ENCODE data around the gene WSCD1.

The WSCD1 gene

DNA sequence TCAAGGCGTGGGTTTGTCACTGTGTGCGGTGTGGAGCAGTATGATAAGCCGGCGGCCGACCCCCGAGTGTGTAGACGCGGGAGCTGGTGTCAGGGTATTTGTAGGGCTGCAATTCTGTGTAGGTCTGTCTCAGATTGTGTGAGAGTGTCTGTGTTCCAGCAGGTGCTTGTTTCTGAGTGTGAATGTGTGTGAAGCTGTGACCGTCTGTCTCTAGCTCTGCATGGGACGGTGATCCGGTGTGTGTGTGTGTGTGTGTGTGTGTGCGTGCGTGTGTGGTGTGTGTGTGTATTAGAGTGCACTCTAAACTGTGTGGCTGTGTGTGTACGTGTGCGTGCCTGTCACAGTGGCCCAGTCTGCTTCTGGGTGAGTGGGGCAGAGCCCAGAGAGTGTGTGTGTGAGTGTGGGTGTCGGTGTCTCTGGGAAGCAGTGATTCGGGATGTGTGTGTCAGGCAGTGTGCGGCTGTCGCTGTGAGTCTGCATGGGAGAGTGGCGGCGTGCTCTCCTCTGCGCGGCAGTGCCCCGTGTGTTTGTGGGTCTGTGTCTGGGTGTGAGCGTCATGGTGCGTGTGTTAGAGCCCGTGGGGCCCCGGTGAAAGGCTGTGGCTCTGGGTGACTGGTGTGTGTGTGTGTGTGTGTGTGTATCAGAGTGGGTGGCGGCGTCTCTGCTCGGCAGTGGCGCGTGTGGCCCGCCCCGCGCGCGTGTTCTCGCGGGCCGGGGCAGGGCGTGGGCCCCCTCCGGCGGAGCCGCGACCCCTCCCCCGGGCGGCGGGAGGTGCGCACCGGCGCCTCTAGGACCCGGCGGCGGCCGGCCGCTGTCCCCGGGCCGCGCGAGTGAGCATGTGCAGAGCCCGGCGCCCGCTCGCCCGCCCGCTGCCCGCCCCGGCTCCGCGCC, at the start of gene WSCD1:
WSCD1 (plus strand) TSS at position 841 of the 891 bp plus-strand sequence. CDS start 10,280 bp downstream, outside the sequence.
- no peak for DNase-seq

DNA sequence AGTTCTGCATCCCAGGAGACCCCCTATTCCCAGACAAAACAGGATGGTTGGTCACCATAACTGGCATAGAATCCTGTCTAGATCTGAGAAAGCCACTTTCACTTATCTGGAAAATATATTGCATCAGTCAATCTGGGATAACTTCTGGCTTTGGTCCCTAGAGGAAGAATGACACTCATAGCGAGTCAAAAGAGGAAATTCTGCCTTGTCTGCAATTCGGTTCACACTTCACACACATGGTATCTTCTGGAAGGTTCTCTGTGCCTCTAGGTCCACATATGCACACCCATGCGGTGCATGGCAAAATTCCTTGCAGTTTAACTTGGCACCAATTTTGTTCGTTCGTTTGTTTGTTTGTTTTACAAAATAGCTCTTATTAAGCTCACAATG, 49.2 kb upstream of the WSCD1 start:
- DNase-seq = no peak

DNA sequence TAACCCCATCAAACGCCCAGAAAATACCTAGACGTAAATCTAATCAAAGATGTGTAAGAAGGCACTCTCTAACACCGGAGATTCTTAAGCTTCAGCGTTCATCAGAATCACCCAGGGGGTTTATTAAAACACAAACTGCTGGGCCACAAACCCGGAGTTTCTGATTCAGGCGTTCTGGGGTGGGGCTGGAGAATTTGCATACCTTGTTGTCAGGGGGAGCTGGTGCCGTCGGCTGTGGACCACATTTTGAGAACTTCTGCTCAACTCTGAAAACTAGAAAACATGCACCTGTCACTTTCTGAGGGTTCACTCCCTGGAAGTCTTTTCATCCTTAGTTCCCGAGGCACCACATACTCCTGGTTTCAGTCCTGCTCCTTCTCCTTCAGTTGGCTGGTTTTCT, 48.6 kb upstream of the WSCD1 start:
- DNase-seq = no peak

DNA sequence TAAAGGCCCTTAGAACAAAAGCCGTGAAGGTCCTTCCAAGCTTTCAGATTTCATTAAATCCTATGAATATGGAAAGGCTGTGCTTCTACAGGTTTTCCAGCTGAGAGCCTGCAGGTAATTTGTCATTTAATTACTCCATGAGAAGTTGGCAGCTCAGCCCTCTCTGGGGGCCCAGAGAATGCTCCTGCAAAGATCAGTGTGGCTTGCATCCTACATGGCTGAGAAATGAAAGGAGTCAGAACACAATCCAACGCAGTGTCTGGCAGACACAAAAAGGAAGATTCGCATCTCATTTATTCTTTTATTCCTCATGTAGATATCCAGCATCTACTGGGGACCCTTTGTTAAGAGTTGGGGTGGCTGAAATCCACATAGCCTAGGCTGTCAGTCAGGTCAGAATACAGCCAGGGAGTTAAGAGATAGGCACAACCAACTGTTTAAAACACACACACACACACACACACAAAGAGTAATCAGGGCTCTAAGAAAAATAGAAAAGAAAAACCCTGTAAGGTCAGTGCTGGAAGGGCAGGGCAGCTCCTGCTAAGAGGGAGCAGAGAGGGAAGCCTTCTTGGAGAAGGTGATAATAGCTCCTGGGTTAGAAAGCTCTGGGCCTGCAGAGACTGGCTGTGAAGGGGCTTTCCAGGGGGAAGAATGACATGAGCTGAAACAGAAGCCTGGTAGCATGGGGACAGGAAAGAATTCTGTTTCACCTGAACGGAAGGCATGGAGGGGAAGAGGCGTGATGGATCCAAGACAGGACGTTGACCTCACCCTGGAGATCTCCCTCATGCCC, 46.9 kb upstream of the WSCD1 start:
- DNase-seq = no peak

DNA sequence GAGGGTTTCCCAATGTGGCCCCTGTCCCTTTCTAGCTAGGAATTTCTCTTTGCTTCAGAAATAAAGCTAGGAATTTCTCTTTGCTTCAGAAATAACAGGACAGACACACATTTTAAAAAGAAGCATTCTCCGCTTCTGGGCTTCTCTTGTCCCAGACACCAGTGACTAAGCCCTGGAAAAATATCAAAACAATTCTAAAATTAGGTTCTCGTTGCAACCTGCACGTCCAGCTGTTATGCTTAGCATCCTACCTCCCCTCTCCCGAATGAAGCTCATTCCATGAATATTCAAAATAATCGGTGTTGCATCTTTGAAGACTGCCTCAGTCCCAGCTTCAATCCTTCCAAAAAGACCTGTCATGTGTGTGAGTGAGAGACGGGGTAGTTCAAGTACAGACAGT, 45.6 kb upstream of the WSCD1 start:
- no peak for DNase-seq

DNA sequence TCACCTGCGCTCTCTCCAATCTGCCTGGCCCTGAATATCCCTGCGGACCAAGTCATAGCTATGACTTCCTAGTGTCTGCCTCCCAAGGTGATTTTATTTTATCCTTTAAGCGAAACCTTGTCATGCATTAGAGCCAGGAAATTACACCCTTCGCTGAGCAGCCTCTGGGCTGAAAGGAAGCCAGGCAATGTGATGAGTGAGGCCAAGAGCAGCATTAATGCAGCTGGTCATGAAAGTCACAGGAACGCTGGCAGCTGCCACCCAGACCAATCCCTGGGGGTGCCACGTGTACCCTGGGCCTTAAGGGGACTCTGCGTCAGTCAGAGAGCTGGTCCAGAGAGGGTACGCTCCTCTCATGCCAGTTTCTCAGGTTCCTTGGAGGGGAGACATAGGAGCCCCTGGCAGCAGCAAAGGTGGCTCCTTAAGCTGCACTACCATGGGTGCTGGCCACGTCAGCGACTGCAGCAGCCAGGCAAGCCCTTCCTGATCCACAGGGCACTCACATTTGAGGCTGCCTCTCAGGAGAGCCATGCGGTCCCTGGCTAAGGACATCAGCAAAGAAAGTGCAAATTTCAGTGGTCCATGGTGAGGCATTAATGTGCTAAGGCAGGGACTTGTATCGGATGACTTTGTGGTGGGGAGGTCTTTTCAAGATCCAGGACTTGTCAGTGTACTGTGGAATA, 42.7 kb upstream of the WSCD1 start:
- DNase-seq = no peak

DNA sequence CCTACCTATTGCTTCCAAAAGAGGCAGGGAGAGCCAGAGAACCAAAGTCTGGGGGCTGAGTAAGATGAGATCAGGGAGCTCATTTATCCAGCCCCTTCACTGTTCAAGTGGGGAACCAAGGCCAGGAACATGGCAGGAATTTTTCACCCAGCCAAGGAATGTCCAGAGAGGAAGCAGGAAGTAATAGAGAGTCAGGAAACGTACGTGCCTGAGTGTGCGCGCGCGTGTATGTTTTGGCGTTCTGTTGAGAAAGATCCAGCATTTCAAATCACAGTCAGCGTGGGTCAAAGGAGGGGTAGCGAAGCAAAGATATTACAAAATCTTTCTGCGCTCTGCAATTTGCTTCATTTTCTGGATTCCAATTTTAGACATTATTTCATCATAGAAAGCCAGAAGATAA, 41.9 kb upstream of the WSCD1 start:
- no peak for DNase-seq

DNA sequence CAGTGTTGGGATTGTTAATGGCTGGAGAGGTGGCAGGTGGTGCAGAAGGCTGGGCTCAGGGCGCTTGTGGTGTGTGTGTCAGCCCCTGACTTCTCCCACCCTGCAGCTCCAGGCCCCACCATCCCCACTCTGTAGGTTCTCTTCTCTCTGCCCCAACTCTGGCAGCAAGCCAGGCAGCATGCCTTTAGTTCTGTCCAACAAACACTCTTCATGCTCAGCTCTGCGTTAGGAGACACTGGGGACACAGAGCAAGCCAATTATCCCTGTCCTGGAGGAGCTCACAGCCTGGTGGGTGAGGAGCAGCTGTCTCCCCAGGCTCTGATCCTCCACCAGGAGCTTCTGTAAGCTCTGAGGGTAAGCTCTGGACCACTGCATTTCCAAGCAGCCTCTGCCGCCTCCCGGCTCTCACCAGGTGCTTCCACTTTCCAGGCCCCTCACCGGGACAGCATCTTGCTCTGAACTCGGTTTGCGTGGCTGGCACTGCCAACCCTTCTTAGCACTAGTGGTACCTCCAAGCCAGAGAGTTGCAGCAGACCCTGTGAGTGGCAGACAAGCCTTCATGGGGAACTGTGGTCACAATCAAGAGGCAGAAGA, 34.3 kb upstream of the WSCD1 start:
- DNase-seq = no peak

DNA sequence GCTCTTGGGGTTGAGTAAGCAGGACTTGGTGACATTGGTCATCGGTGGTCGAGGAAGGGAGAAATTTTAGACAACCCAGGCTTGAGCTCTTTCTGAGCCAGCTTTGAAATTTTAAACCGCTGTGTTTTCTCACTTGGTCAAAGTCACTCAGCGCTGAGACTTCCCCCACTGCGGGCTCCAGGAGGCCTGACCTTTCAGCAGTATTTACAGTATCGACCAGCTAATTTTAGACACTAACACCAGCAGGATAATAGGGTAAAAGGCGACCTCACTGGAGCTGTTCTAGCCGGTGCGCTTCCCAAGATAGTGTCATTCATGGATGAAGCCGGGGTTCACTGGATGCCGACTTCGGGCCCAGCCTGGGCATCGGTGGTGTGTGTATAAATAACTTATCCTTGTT, 29.7 kb upstream of the WSCD1 start:
- no peak for DNase-seq

DNA sequence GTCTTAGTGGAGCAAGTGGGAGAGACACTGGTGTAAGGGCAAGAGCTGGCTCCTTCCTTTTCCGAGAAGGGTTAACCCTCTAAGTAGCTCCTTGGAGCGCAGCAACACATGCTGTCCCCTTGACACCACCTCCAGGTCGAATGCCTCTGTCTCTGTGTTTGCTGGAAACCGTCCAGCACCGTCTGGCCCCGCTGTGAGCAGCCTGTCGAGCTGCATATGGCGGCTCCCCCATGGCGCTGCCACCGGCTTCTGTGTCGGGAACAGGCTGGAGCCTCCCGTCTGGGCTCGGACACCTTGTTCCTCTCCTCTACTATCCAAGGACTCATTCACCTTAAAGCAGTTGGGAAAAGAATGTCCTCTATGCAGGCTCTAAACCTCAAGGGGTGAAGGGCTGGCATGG, 28.9 kb upstream of the WSCD1 start:
- DNase-seq = no peak

DNA sequence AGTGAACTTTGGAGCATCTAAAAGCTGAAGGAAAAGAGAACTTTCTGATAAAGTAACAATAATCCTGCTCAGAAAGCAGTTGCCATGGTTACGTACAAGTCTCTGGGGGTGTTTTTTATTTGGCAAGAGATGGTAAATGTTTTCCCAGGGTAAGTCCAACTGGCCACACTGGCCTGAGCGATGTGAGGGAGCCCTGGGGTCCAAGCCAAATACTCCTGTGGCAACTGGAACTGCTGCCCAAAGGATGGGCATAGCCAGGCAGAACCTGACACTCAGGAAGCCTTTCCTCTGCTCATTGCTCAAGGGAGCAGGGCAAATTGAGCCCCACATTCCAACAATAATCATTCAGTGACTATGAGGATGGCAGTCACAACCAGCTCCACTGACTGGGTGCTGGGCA, 26.8 kb upstream of the WSCD1 start:
- DNase-seq = no peak

DNA sequence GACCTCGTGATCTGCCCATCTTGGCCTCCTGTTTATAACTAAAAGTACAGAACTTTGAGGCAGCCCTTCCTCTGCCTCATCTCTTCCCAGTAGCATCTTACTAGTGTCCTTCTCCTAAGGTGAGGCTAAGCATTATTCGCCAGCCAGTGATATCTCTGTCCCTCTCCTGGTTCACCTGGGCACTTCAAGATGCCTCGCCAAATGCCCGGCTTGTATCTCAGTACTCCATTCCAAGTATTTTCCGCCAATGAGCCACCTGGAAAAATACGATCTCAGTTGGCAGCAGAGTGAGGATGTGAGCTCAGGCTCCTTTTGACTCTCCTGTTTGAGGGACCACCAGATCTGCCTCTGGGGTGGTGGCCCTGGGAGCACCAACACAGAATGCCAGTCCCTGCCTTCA, 25.9 kb upstream of the WSCD1 start:
- DNase-seq = no peak

DNA sequence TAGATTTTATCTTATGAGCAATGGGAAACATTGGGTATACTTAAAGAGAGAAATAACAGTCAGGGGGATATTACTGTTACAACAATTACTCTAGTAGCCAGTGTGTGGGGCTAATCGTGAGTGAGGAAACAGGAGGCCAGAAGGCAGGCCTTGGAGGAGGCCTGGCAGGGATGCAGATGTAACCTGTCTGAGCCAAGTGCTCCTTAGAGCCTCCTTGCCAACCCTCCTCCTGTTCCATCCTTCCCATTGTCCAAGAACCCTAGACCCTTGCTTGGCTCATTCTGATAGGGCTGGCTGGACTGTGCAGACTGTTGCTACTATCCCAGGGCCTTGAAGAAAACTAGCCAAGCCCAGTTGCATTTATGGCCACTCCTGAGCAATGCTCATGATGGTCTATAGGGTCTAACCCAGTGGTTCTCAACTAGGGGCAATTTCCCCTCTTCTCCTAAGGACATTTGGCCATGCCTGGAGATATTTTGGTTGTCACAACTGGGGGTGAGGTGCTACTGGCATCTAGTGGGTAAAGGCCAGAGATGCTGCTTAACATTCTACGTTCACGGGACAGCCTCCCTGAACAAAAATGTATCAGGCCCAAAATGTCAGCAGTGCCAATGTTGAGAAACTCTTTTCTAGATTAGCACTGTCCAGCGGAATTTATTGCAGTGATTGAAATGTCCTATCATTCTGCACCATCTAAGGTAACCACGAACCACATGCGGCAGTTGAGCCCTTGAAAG, 24.4 kb upstream of the WSCD1 start:
- DNase-seq = no peak

DNA sequence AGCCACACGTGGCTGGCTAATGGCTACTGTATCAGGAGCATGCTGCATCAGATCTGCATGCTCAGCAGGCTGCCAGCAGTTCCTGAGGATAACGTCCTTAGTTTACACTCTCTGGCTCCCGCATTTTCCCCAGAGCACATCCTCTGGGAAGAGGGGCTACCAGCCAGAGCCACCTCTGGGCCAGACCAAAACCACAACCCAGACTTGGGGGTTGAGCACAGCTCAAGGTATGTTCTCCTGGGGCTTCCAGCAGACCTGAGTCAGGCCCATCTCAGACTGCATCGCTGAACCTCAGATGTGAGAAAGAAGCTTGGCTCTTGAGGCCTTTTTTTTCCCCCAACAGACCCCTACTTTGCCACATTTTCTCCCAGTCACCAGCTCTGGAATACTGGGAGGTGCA, 23.7 kb upstream of the WSCD1 start:
- DNase-seq = no peak

DNA sequence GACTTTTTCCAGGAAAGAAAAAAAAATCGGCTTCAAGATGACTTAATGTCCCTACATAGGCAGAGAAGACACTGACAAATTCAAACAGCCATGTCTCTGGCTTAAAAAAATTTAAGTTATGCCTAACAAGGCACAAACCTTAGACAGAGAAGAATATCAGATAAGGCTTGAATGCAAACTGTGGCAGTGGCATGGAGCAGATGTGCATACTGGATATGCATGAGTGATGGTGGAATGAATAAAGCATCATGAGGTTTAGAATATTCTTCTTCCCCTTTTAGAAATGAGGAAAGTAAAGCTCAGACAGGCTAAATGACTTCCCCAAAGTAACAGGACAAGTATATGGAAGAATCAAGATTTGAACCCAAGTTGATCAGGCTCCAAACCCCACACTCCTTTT, 23.2 kb upstream of the WSCD1 start:
- no peak for DNase-seq

DNA sequence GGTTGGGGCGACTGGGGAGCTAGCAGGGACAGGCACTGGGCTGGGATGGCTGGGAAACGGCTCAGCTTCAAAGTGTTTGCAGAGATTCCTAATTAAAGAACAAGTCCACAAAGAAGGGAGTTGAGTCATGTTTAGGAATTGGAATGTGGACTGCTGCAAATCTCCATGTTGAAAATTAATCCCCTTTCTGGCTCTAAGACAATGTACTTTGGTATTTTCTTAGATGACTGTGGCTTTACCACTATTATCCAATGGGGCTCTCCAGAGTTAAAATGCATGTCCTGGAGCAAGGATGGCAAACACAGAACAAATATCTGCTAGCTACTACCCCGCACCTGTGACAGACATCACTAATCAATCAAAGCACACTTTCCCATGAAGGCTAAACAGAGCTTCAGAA, 22.2 kb upstream of the WSCD1 start:
- no peak for DNase-seq

DNA sequence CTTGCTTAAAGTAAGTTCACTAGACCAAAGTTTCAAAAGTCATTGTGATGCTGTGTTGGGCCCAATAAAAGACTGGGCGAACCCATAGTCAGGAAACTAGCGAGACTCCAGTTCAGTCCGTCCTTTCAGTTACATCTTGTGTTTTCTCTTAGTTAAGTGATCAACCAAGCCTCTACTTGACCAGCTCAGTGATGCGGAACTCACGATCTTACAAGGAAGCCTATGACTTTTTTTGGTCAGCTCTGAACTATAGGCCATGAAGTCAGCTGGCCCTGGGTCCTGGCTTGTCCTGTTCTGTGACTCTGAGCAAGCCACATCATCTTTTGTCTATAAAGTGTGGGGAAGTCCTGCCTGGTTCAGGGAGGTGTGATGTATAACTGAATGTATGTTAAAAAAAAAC, 21.7 kb upstream of the WSCD1 start:
- no peak for DNase-seq

DNA sequence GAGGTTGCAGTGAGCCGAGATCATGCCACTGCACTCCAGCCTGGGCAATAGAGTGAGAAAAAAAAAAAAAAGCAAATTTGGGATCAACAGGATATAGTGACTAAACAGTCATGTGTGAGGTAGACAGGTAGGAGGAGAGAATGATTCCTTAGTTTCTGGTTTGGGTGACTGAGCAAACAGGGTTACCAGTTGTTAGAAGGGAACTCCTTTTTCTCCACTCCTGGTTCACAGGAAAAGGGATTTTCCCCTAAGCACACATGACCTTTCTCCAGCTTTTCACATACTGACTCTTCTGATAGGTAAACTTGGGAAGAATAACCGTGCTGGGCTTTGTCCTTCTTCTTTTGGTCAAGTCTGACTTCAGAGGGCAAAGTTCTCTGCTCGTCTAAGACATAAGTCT, 17.3 kb upstream of the WSCD1 start:
- no peak for DNase-seq

DNA sequence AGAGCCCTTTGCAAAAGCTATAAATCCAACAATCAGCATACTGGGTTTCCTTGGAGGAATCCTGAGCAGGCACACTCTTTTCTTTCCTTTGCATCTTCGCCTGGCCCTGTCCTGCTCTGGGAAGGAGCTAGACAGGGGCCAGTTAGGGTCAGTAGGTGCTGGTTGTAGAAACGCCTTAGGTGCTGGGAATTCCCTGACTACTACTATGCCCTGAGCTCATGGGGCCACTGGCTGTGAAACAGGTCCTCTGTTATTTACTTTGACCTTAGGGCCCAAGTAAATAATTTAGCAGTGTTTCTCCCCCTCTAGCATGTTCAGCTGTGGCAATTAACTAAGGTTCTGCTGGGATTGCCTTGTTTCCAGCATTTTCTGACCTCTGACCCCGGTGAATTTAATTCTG, 15.8 kb upstream of the WSCD1 start:
- DNase-seq = no peak

DNA sequence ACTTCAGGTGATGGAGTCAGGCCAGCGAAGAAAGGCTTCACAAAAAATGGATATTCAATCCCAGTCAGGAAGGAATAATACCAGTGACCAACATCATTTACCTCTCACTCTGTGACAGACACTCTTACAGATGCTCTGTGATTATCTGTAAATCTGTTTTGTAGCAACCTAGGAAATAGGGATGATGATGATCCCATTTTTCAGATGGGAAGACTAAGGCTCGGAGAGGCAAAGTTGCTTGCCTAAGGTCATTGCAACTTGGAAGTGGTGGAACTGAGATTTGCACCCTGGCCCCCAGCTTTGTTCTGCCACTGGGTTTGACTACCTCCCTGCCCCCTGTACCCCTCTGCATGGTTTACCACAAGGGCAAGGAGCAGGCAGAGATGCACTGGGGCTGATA, 14.1 kb upstream of the WSCD1 start:
- DNase-seq = no peak

DNA sequence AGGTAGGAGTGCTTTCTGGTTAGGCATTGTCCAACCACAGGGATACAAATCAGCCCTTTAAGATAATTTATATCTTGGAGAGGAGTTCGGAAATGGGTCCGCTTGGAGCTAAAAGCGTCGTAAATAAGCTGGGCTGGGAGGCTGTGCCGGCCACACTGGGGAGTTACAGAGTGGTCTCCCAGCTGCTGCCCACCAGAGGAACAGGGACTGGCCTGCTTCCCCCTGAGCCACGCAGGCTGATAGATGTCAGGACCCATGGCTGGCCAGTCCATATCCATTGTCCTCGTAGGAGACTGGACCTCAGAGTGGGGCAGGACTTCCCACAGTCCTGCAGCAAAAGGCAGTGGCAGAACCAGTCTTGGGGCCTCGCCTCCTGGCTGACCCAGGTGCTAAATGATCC, 12.6 kb upstream of the WSCD1 start:
- no peak for DNase-seq

DNA sequence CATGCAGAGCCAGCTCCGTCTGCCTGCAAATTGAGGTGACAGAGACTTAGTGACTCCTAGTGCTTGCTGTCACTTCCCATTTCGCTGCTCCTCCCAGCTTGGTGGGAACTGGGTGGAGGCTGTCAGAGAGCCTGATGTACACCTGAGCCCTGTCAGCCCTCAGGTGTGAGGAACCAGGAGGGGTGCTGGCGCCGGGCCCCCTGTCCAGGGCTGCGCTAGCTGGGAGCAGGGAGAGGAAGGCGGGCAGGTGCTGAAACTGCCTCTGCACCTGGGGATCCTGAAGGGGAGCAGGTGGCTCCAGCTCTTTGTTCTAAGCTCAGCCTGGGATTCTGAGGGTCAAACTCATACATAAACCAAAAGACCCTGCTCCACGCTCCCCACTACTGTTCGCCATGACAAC, 10.8 kb upstream of the WSCD1 start:
- no peak for DNase-seq

DNA sequence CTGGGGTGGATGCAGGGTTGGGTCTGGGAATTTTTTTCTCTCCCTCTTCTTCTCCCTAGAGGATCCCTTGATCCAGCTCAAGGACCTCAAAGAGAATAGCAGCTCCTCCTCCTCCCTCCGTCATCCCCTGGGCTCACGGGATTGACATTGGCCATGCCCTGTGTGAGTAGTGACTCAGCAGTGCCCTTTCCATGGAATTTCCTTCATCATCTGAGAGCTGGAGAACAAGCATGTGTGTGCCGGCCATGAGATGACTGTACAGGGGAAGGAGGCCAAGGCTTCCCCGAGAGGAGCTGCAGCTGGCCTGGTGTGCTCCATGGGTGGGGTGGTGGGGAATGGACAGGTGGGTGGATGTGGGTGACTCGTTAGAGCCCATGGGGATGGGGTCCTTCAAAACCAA, 8.9 kb upstream of the WSCD1 start:
- peak; percentile 71 for DNase-seq

Data from EL (cell line).